ENCODE data around the gene LPIN2. TPM values are rescaled to one million over a fixed set of nuclear protein-coding genes. Genes with fewer than 3 reads are reported as not detected.
"Not testable (repeated sequence)": the region's sequence is repeated elsewhere in the genome, so short reads cannot be mapped to it uniquely, and the experiment has no call there.

LPIN2 gene
- total and polyA plus RNA-seq, 4 donors = 58.6 to 284 (median 103) TPM

DNA sequence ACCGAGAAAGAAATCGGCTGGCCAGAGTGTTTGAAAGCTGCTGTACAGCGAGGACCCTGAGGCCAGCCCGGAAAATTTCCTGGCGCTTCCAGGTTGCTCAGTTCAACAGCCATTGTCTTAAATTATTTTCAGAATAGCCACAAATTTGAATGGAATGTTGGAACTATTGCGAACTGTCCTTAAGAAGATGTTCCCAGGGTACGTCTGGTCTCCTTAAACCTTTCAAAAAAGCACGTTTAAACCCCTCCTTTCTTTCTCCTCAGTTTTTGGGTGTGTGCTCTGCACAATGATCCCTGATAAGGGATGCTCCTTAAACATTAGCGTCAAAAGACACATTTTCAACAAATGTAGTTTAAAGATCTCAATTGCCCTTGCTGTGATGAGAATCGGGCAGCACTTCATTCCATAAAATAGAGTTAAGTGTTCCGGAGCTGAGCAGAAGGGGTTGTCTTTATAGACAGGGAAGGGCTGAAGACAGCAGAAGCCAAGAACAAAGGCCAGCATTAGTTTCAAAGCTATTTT, 14.5 kb upstream of the LPIN2 start:
- no peaks in the 10 kb centered on the region for H3K9me3 ChIP-seq (ENCODE audit: control insufficient read depth in 4 of 4, low read length in 3 of 4)
- no peaks in the 10 kb centered on the region for H3K36me3 ChIP-seq (ENCODE audit: control insufficient read depth in 4 of 4, insufficient read depth in 3 of 4, low read depth in 1 of 4, low read length in 3 of 4)
- no peaks in the 10 kb centered on the region for H3K4me1 ChIP-seq (ENCODE audit: control insufficient read depth in 4 of 4, insufficient read depth in 4 of 4, low read length in 3 of 4)
- no peak overlapping the region for H3K9ac ChIP-seq (ENCODE audit: low read depth in 1 of 2, low read length in 2 of 2)
- no peak overlapping the region for H3K4me3 ChIP-seq (ENCODE audit: low read depth in 1 of 3, low read length in 3 of 3)
- H3K27ac ChIP-seq (ENCODE audit: low read depth in 1 of 2, low read length in 2 of 2) = no peak overlapping the region
- H3K27me3 ChIP-seq (ENCODE audit: control insufficient read depth in 4 of 4, insufficient read depth in 4 of 4, low read length in 3 of 4) = no peaks in the 10 kb centered on the region
- WGBS = 86% methylated on average over 11 of the region's 11 CpGs
- DNase-seq (ENCODE audit: low spot score) = no peak
- TF ChIP-seq, protein P1, sequence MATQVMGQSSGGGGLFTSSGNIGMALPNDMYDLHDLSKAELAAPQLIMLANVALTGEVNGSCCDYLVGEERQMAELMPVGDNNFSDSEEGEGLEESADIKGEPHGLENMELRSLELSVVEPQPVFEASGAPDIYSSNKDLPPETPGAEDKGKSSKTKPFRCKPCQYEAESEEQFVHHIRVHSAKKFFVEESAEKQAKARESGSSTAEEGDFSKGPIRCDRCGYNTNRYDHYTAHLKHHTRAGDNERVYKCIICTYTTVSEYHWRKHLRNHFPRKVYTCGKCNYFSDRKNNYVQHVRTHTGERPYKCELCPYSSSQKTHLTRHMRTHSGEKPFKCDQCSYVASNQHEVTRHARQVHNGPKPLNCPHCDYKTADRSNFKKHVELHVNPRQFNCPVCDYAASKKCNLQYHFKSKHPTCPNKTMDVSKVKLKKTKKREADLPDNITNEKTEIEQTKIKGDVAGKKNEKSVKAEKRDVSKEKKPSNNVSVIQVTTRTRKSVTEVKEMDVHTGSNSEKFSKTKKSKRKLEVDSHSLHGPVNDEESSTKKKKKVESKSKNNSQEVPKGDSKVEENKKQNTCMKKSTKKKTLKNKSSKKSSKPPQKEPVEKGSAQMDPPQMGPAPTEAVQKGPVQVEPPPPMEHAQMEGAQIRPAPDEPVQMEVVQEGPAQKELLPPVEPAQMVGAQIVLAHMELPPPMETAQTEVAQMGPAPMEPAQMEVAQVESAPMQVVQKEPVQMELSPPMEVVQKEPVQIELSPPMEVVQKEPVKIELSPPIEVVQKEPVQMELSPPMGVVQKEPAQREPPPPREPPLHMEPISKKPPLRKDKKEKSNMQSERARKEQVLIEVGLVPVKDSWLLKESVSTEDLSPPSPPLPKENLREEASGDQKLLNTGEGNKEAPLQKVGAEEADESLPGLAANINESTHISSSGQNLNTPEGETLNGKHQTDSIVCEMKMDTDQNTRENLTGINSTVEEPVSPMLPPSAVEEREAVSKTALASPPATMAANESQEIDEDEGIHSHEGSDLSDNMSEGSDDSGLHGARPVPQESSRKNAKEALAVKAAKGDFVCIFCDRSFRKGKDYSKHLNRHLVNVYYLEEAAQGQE (IDR thresholded peaks at IDR 0.05) = no peak
- TF ChIP-seq HNF4G (IDR thresholded peaks at IDR 0.05) (no peak), HNF4A (conservative IDR thresholded peaks at IDR 0.05) (no peak), FOXA1 (IDR thresholded peaks at IDR 0.05) (no peak), TAF1 (conservative IDR thresholded peaks at IDR 0.05) (no peak), RXRA (IDR thresholded peaks at IDR 0.05) (no peak), EGR1 (IDR thresholded peaks at IDR 0.05; ENCODE audit: low read depth in 2 of 2) (no peak), NR2F2 (IDR thresholded peaks at IDR 0.05) (no peak), SP1 (IDR thresholded peaks at IDR 0.05) (no peak), FOXA2 (IDR thresholded peaks at IDR 0.05) (no peak)
- TF ChIP-seq, protein P2, sequence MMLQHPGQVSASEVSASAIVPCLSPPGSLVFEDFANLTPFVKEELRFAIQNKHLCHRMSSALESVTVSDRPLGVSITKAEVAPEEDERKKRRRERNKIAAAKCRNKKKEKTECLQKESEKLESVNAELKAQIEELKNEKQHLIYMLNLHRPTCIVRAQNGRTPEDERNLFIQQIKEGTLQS (IDR thresholded peaks at IDR 0.05) = no peak

DNA sequence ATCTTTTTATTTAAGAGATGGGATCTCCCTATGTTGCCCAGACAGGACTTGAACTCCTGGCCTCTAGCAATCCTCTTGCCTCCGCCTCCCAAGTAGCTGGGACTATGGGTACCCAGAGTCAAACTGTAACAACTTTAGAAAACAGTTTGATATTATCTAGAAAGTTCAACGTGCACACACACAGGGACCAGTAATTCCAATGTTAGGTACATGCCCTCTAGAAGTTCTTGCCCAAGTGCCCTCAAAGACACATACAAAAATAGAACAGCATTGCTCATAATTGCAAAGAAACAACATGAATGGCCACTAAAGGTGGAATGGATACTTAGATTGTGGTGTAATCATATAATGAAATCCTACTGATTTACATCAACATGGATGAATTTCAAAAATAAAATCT, 12.6 kb upstream of the LPIN2 start:
- 80% methylated on average over 2 of the region's 2 CpGs for WGBS
- TF ChIP-seq GABPA (IDR thresholded peaks at IDR 0.05 in 1 of 2, conservative IDR thresholded peaks at IDR 0.05 in 1 of 2) (no peak), FOXA2 (IDR thresholded peaks at IDR 0.05) (no peak), HNF4G (IDR thresholded peaks at IDR 0.05) (no peak), FOXA1 (IDR thresholded peaks at IDR 0.05) (no peak), YY1 (IDR thresholded peaks at IDR 0.05) (no peak)
- TF ChIP-seq, protein P2 (IDR thresholded peaks at IDR 0.05) = no peak
- Histone ChIP-seq H3K27ac (ENCODE audit: low read depth in 1 of 2, low read length in 2 of 2) (no peak overlapping the region), H3K4me1 (ENCODE audit: control insufficient read depth in 4 of 4, insufficient read depth in 4 of 4, low read length in 3 of 4) (no peaks in the 10 kb centered on the region), H3K9ac (ENCODE audit: low read depth in 1 of 2, low read length in 2 of 2) (no peak overlapping the region), H3K36me3 (ENCODE audit: control insufficient read depth in 4 of 4, insufficient read depth in 3 of 4, low read depth in 1 of 4, low read length in 3 of 4) (no peaks in the 10 kb centered on the region), H3K9me3 (ENCODE audit: control insufficient read depth in 4 of 4, low read length in 3 of 4) (no peaks in the 10 kb centered on the region), H3K27me3 (ENCODE audit: control insufficient read depth in 4 of 4, insufficient read depth in 4 of 4, low read length in 3 of 4) (no peaks in the 10 kb centered on the region), H3K4me3 (ENCODE audit: low read depth in 1 of 3, low read length in 3 of 3) (no peak overlapping the region)
- no peak for DNase-seq (ENCODE audit: low spot score)

DNA sequence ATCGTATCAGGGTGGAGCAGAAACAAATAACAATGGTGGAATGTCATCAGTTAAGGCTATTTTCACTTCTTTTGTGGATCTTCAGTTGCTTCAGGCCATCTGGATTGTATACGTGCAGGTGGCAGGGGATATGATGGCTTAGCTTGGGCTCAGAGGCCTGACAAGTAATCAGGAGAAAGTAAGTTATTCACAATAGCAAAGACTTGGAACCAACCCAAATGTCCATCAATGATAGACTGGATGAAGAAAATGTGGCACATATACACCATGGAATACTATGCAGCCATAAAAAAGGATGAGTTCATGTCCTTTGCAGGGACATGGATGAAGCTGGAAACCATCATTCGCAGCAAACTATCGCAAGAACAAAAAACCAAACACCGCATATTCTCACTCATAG, 10.7 kb upstream of the LPIN2 start:
- WGBS = 94% methylated on average over 5 of the region's 5 CpGs
- not testable (repeated sequence) for H3K27me3 ChIP-seq (ENCODE audit: control insufficient read depth in 4 of 4, insufficient read depth in 4 of 4, low read length in 3 of 4); DNase-seq (ENCODE audit: low spot score); H3K9ac ChIP-seq (ENCODE audit: low read depth in 1 of 2, low read length in 2 of 2); H3K36me3 ChIP-seq (ENCODE audit: control insufficient read depth in 4 of 4, insufficient read depth in 3 of 4, low read depth in 1 of 4, low read length in 3 of 4); H3K9me3 ChIP-seq (ENCODE audit: control insufficient read depth in 4 of 4, low read length in 3 of 4); H3K4me1 ChIP-seq (ENCODE audit: control insufficient read depth in 4 of 4, insufficient read depth in 4 of 4, low read length in 3 of 4); H3K27ac ChIP-seq (ENCODE audit: low read depth in 1 of 2, low read length in 2 of 2); H3K4me3 ChIP-seq (ENCODE audit: low read depth in 1 of 3, low read length in 3 of 3)
